PC-3 (cell line): ENCODE data around the gene TMEM156. TPM values are rescaled to one million over a fixed set of nuclear protein-coding genes. Genes with fewer than 3 reads are reported as not detected.

Experiments used
- ATAC-seq: fragments of 200-7000 bp; cut with Tn5 transposase; 2 replicates; pipeline ENCODE4 v1.9.1; 2020; ENCODE audit warnings: mild to moderate bottlenecking, moderate library complexity
- BruUV-seq: library from RNA; stranded (reverse); fragments of 400-500 nt; replicated peaks from 2 replicates; lab custom pipeline; 2021; lab: Mats Ljungman, UMichigan
- CTCF ChIA-PET: fragments of 300-600 bp; sonication (Branson Sonifier 250); formaldehyde crosslinking; loops from one replicate; lab custom pipeline; 2022; ENCODE audit warnings: antibody characterized with exemption; lab: Charles Lee
- POLR2A ChIA-PET: fragments of 300-600 bp; sonication (Branson Sonifier 250); formaldehyde crosslinking; loops from one replicate; lab custom pipeline; 2022; ENCODE audit warnings: antibody characterized with exemption; ENCODE audit not compliant: unreplicated experiment; lab: Charles Lee
- DNase-seq: peaks from one replicate; pipeline ENCODE4 v3.0.0-alpha.2; 2015
- H2AFZ ChIP-seq: fragments of 300-600 bp; sonication (generic); 2 replicates; pipeline ENCODE4 v1.6.0; 2016; ENCODE audit warnings: antibody characterized with exemption, low read length
- H3F3A ChIP-seq: fragments of 300-600 bp; sonication (generic); one replicate; pipeline ENCODE4 v1.6.0; 2017; ENCODE audit warnings: antibody characterized with exemption, low read length, control low read depth, mild to moderate bottlenecking; ENCODE audit not compliant: unreplicated experiment
- H3K27ac ChIP-seq: fragments of 300-600 bp; sonication (generic); 2 replicates; pipeline ENCODE4 v1.5.1; 2016; ENCODE audit warnings: mild to moderate bottlenecking, low read length
- H3K27me3 ChIP-seq: fragments of 300-600 bp; sonication (generic); 2 replicates; pipeline ENCODE4 v1.6.1; 2016; ENCODE audit warnings: low read length, mixed read lengths
- H3K36me3 ChIP-seq: fragments of 300-600 bp; sonication (generic); 2 replicates; pipeline ENCODE4 v1.6.1; 2016; ENCODE audit warnings: low read depth, mixed run types, low read length, mixed read lengths
- H3K4me1 ChIP-seq: fragments of 300-600 bp; sonication (generic); 2 replicates; pipeline ENCODE4 v1.5.1; 2016; ENCODE audit warnings: low read length; ENCODE audit not compliant: insufficient read depth
- H3K4me2 ChIP-seq: fragments of 300-600 bp; sonication (generic); 2 replicates; pipeline ENCODE4 v1.6.0; 2016; ENCODE audit warnings: low read length
- H3K4me3 ChIP-seq: fragments of 300-600 bp; sonication (generic); 2 replicates; pipeline ENCODE4 v1.5.1; 2016; ENCODE audit warnings: mild to moderate bottlenecking, low read length, mixed read lengths
- H3K79me2 ChIP-seq: fragments of 300-600 bp; sonication (generic); 2 replicates; pipeline ENCODE4 v1.6.1; 2017; ENCODE audit warnings: low read length, mixed read lengths
- H3K9ac ChIP-seq: fragments of 300-600 bp; sonication (generic); 2 replicates; pipeline ENCODE4 v1.6.0; 2016; ENCODE audit warnings: mild to moderate bottlenecking, low read length
- H3K9me2 ChIP-seq: fragments of 300-600 bp; sonication (generic); replicated peaks from 2 replicates; pipeline ENCODE4 v1.6.1; 2016; ENCODE audit warnings: mixed run types, low read length, mixed read lengths
- H3K9me3 ChIP-seq: fragments of 300-600 bp; sonication (generic); 2 replicates; pipeline ENCODE4 v1.6.1; 2016; ENCODE audit warnings: low read length, mixed read lengths
- H4K20me1 ChIP-seq: fragments of 300-600 bp; sonication (generic); 2 replicates; pipeline ENCODE4 v1.6.1; 2016; ENCODE audit warnings: low read length, mixed read lengths
- CTCF ChIP-seq: fragments of 300-600 bp; sonication (generic); conservative IDR thresholded peaks from 2 replicates; pipeline ENCODE4 v1.5.1; 2017; ENCODE audit warnings: antibody characterized with exemption, low read depth, mild to moderate bottlenecking, low read length
- EZH2 ChIP-seq: fragments of 300-600 bp; sonication (generic); IDR thresholded peaks from one replicate; pipeline ENCODE4 v1.6.1; 2017; ENCODE audit warnings: antibody characterized with exemption, mild to moderate bottlenecking, low read length; ENCODE audit not compliant: unreplicated experiment
- EZH2phosphoT487 ChIP-seq: fragments of 300-600 bp; sonication (generic); IDR thresholded peaks from 2 replicates; pipeline ENCODE4 v1.6.1; 2018; ENCODE audit warnings: mild to moderate bottlenecking, antibody characterized with exemption, low read length, borderline replicate concordance
- intact Hi-C: fragments of 100-400 bp; cut with micrococcal nuclease; formaldehyde crosslinking; loops from 2 replicates; pipeline ENCODE4 v1.9.0; 2023
- total RNA-seq: library from RNA; depleted of rRNA; stranded (reverse); fragments of >200 nt; gene quantifications from 2 replicates; pipeline ENCODE4 v1.2.3, GENCODE V29; 2014

Gene TMEM156
- total RNA-seq, 1 experiment from 2014 or later, result 41.5 TPM

DNA sequence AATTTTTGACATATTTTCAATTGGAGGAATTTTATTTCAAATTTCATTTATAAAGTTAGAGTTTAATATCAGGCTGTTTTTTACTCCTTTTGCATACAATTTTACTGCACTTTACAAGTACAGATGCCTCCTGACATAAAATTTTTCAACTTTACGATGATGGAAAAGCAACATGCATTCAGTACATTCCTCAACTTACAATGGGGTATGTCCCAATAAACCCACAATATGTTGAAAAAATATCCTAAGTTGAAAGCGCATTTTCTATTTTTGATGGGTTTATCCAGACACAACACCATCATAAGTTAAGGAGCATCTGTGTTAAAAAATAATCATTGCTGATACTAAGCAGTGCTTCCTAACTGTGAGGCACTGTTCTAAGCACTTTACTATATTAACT lies 34.2 kb upstream of the TMEM156 start:
- Histone ChIP-seq H3K9ac (no peak overlapping the region), H3K27ac (no peak overlapping the region), H3K4me2 (no peak overlapping the region), H4K20me1 (0 out of 2 replicates have a peak, but pooled peaks cover 3% of the 10 kb centered on the region), H2AFZ (no peak overlapping the region), H3K4me1 (no peaks in the 10 kb centered on the region), H3K9me2 (no peaks in the 10 kb centered on the region), H3K36me3 (no peaks in the 10 kb centered on the region), H3F3A (no peaks in the 10 kb centered on the region), H3K79me2 (peaks cover 86% of the 10 kb centered on the region), H3K4me3 (no peak overlapping the region), H3K27me3 (no peaks in the 10 kb centered on the region), H3K9me3 (no peaks in the 10 kb centered on the region)
- TF ChIP-seq EZH2 (no peak), CTCF (no peak), EZH2phosphoT487 (no peak)
- ChIA-PET POLR2A (no interaction called here), CTCF (no interaction called here)
- intact Hi-C loops, result no loop called here
- BruUV-seq, result no TSS peak
- ATAC-seq, result no peak
- DNase-seq, result no peak

DNA sequence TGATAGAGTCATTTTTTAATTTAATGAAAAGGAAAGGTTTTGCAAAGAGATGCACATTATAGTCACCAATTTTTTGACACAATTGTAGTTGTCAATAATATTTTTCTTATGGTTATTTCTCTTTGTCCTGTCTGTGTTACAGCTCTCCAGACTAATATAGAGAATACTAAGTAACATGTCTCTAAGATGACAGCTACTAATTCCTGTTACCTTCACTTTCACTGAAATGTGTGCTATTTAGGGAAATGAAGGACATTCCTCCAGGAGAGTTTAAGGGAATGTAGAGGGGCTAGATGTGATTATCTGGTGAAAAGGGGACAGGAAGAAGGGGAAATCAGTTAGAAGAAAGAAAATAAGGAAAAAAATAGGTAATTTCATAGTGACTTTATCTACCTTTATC lies 31.2 kb upstream of the TMEM156 start:
- no peaks in the 10 kb centered on the region for H3K9me2 ChIP-seq
- H2AFZ ChIP-seq, result no peak overlapping the region
- no TSS peak for BruUV-seq
- ChIA-PET CTCF (no interaction called here), POLR2A (no interaction called here)
- intact Hi-C loops, result no loop called here
- H3F3A ChIP-seq, result no peaks in the 10 kb centered on the region
- H3K4me2 ChIP-seq, result no peak overlapping the region
- H3K27me3 ChIP-seq, result no peaks in the 10 kb centered on the region
- H3K79me2 ChIP-seq, result peaks cover 92% of the 10 kb centered on the region
- DNase-seq, result no peak
- H3K27ac ChIP-seq, result no peak overlapping the region
- no peak for ATAC-seq
- TF ChIP-seq EZH2phosphoT487, result no peak
- H3K9me3 ChIP-seq, result no peaks in the 10 kb centered on the region
- H3K36me3 ChIP-seq, result no peaks in the 10 kb centered on the region
- H4K20me1 ChIP-seq, result peaks cover 12% of the 10 kb centered on the region; the same call in 1 of the 2 replicates
- no peaks in the 10 kb centered on the region for H3K4me1 ChIP-seq
- H3K4me3 ChIP-seq, result no peak overlapping the region
- no peak overlapping the region for H3K9ac ChIP-seq

GRCh38 chr4:39062770-39063097 lies 30.5 kb upstream of the TMEM156 start:
- no TSS peak for BruUV-seq
- H3K4me2 ChIP-seq, result no peak overlapping the region
- peaks cover 92% of the 10 kb centered on the region for H3K79me2 ChIP-seq
- H3K4me3 ChIP-seq, result no peak overlapping the region
- H3K27ac ChIP-seq, result no peak overlapping the region
- no peaks in the 10 kb centered on the region for H3K9me3 ChIP-seq
- H4K20me1 ChIP-seq, result peaks cover 12% of the 10 kb centered on the region; the same call in 1 of the 2 replicates
- no peaks in the 10 kb centered on the region for H3K4me1 ChIP-seq
- H3K9ac ChIP-seq, result no peak overlapping the region
- ChIA-PET POLR2A (no interaction called here), CTCF (no interaction called here)
- DNase-seq, result no peak
- no peaks in the 10 kb centered on the region for H3F3A ChIP-seq
- H3K27me3 ChIP-seq, result no peaks in the 10 kb centered on the region
- no peak for TF ChIP-seq CTCF
- no peak for TF ChIP-seq EZH2
- TF ChIP-seq EZH2phosphoT487, result no peak
- H2AFZ ChIP-seq, result no peak overlapping the region
- no peaks in the 10 kb centered on the region for H3K36me3 ChIP-seq
- H3K9me2 ChIP-seq, result no peaks in the 10 kb centered on the region
- ATAC-seq, result no peak
- intact Hi-C loops, result no loop called here
